ENCODE measurements around the gene NR1H2.
"Not testable (repeated sequence)": the region's sequence is repeated elsewhere in the genome, so short reads cannot be mapped to it uniquely, and the experiment has no call there.

Gene NR1H2

GRCh38 chr19:50379602-50380001 lies 3.3 kb downstream of the NR1H2 start:
- no peak for DNase-seq

- DNase-seq, result no peak
Measured at GRCh38 chr19:50380137-50380536, 3.9 kb downstream of the NR1H2 start.

DNA sequence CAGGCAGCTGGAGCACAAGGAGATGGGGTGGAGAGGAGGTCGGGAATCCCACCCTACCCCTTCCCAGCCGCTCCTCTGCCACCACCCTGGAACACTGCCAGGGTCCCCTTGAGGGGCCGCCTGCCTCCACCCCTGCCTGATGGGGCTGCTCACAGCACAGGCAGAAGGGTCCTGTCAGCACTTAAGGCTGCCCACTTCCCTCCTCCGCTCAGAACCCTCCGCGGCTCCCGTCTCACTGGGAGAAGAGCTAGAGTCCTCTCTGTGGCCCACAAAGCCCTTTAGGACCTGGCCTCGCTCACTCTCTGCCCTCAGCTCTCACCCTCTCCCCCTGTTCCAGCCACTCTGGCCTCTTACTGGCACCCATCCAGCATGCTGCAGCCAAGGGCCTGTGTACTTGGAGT lies 4.5 kb downstream of the NR1H2 start:
- DNase-seq, result no peak

GRCh38 chr19:50381881-50382729 lies 5.8 kb downstream of the NR1H2 start:
- DNase-seq, result no peak

GRCh38 chr19:50383001-50383851 lies 7.0 kb downstream of the NR1H2 start:
- DNase-seq, result no peak

GRCh38 chr19:50383852-50384684 lies 7.8 kb downstream of the NR1H2 start, which contains the start of gene POLD1:
Gene POLD1 (plus strand): TSS chr19:50384347. CDS start chr19:50398852, 14,505 bp downstream.
- DNase-seq, result peak; percentile 98 to 99

- DNase-seq, result no peak
Measured at GRCh38 chr19:50384685-50385535, 8.7 kb downstream of the NR1H2 start.

GRCh38 chr19:50387176-50387867 lies 11.1 kb downstream of the NR1H2 start:
- no peak for DNase-seq

- no peak for DNase-seq
Measured at GRCh38 chr19:50387868-50388245, 11.6 kb downstream of the NR1H2 start.

DNA sequence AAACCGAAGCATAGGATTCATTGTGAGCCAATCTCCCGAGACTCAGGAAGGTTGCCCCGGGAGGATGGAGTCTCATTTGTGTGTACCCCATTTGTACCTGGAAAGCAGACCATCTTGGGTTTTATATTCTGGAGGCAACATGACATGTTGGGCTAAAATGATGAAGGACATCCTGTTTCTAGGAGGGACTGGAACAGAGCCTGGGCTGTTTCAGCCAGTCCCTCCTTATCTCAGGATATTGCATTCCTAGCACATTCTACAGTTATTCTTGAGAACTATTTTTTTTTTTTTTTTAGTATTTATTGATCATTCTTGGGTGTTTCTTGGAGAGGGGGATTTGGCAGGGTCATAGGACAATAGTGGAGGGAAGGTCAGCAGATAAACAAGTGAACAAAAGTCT lies 14.0 kb downstream of the NR1H2 start:
- DNase-seq, result not testable (repeated sequence)

DNA sequence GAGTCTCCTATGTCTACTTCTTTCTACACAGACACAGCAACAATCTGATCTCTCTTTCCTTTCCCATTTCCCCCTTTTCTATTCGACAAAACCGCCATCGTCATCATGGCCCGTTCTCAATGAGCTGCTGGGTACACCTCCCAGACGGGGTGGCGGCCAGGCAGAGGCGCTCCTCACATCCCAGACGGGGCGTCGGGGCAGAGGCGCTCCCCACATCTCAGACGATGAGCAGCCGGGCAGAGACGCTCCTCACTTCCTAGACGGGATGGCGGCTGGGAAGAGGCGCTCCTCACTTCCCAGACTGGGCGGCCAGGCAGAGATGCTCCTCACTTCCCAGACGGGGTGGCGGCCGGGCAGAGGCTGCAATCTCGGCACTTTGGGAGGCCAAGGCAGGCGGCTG lies 14.7 kb downstream of the NR1H2 start:
- not testable (repeated sequence) for DNase-seq

DNA sequence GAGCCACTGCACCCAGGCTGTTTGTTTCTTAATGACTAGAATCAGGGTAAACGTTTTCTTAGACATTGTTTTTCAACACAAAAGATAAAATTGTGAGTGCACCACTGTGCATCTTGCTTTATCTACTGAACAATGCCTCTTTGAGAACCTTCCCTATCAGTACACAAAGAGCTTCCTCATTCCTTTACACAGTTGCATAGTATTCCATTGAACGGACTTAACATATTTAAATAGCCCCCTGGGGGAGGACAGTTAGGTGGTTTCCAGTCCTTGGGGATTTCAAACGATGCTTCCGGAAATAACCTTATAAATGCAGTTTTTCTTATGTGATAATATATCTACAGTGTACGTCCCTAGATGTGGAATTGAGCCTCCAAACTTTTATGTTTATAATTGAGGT lies 16.5 kb downstream of the NR1H2 start:
- DNase-seq, result no peak

DNA sequence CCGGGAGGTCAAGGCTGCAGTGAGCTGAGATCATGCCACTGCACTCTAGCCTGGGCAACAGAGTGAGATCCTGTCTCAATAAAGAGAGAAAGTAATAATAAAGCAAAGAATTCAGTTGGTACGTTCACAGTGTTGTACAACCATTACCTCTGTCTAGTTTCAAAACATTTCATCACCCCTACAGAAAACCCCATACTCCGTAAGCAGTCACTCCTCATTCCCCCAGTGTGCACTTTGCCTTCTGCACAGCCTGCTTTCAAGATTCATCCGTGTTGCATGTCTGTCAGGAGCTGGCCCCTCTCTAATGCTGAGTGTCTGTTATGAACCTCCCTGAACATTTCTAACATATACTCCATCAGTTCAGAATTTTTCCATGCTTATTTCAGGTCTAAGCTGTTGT lies 17.3 kb downstream of the NR1H2 start:
- DNase-seq, result no peak

GRCh38 chr19:50394017-50394416 lies 17.8 kb downstream of the NR1H2 start:
- DNase-seq, result no peak

GRCh38 chr19:50398675-50399367 lies 22.6 kb downstream of the NR1H2 start:
- no peak for DNase-seq

GRCh38 chr19:50399368-50399745 lies 23.1 kb downstream of the NR1H2 start:
- DNase-seq, result no peak

DNA sequence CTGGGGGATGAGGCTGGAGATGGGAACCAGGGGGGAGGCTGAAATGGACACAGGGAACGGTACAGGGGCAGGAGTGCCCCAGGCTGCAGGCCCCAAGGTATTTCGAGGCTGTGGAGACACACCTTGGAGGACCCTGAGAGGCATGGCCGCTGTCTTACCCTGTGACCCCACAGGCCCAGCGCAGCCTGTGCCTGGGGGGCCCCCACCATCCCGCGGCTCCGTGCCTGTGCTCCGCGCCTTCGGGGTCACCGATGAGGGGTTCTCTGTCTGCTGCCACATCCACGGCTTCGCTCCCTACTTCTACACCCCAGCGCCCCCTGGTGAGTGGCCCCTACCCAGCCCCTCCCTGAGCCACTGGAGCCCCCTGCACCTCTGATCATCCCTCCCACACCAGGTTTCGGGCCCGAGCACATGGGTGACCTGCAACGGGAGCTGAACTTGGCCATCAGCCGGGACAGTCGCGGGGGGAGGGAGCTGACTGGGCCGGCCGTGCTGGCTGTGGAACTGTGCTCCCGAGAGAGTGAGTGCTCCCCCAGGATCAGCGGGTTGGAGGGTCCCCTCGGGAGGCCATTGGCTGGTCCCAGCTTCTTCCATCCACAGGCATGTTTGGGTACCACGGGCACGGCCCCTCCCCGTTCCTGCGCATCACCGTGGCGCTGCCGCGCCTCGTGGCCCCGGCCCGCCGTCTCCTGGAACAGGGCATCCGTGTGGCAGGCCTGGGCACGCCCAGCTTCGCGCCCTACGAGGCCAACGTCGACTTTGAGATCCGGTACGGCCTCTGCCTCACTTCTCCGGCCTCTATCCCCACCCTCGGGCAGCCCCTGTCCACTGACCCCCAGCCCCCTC lies 25.6 kb downstream of the NR1H2 start:
- no peak for DNase-seq

- DNase-seq, result no peak
Measured at GRCh38 chr19:50402544-50403301, 26.5 kb downstream of the NR1H2 start.
